Measurements from ENCODE around the gene AHDC1. TPM values are rescaled to one million over a fixed set of nuclear protein-coding genes. Genes with fewer than 3 reads are reported as not detected.
"Not testable (repeated sequence)": the region's sequence is repeated elsewhere in the genome, so short reads cannot be mapped to it uniquely, and the experiment has no call there.

Gene AHDC1
- total and polyA plus RNA-seq, 8 donors, result 10.4 to 27.5 (median 14.9) TPM

- FAIRE-seq (no peak), DNase-seq (no peak), ATAC-seq (peak in 3 of 4 donors; percentile 6 to 19 (median 15))
- H3K4me1 ChIP-seq, result peaks cover 0 to 2% (median 0%) of the 10 kb centered on the region in 3 donors
- intact Hi-C loops (cut with DNase I), result no loop called here
- H3K27ac ChIP-seq, result peak overlapping the region; percentile 17 to 66 (median 56)
- TF ChIP-seq CTCF (IDR thresholded peaks at IDR 0.05), result no peak
- no peaks in the 10 kb centered on the region for H3K36me3 ChIP-seq
- no peaks in the 10 kb centered on the region for H3K27me3 ChIP-seq
- 55 to 58% methylated on average over 10 to 12 of the region's 12 CpGs for WGBS, 2 donors
- H3K4me3 ChIP-seq, result no peak overlapping the region
- no peaks in the 10 kb centered on the region for H3K9me3 ChIP-seq
Measured at GRCh38 chr1:27503844-27504587, 99.9 kb downstream of the AHDC1 start.

GRCh38 chr1:27503033-27503432 lies 100.9 kb downstream of the AHDC1 start:
- TF ChIP-seq CTCF (IDR thresholded peaks at IDR 0.05), result no peak
- no peaks in the 10 kb centered on the region for H3K9me3 ChIP-seq
- no peaks in the 10 kb centered on the region for H3K27me3 ChIP-seq
- intact Hi-C loops (cut with DNase I), result no loop called here
- H3K4me1 ChIP-seq, result peaks cover 0 to 2% (median 0%) of the 10 kb centered on the region in 3 donors
- H3K36me3 ChIP-seq, result no peaks in the 10 kb centered on the region
- no peak overlapping the region for H3K27ac ChIP-seq
- ATAC-seq (no peak), DNase-seq (no peak), FAIRE-seq (no peak)
- H3K4me3 ChIP-seq, result no peak overlapping the region
- WGBS, 2 donors, result 92 to 96% methylated on average over 2 of the region's 2 CpGs

GRCh38 chr1:27501159-27501558 lies 102.8 kb downstream of the AHDC1 start:
- H3K4me3 ChIP-seq; H3K27ac ChIP-seq; DNase-seq; H3K4me1 ChIP-seq; ATAC-seq; H3K36me3 ChIP-seq; FAIRE-seq; H3K27me3 ChIP-seq; intact Hi-C loops (cut with DNase I); H3K9me3 ChIP-seq: not testable (repeated sequence)
- 93 to 97% methylated on average over 2 of the region's 2 CpGs for WGBS, 2 donors

GRCh38 chr1:27499142-27499541 lies 104.8 kb downstream of the AHDC1 start:
- DNase-seq, result no peak

GRCh38 chr1:27496604-27497155 lies 107.3 kb downstream of the AHDC1 start:
- H3K4me1 ChIP-seq, result no peaks in the 10 kb centered on the region
- no peak for FAIRE-seq
- no peak for TF ChIP-seq CTCF (IDR thresholded peaks at IDR 0.05)
- H3K27ac ChIP-seq, result no peak overlapping the region
- no peaks in the 10 kb centered on the region for H3K27me3 ChIP-seq
- no peaks in the 10 kb centered on the region for H3K36me3 ChIP-seq
- WGBS, 2 donors, result 18 to 23% methylated on average over 8 of the region's 8 CpGs
- H3K4me3 ChIP-seq, result no peak overlapping the region
- no peak for DNase-seq
- intact Hi-C loops (cut with DNase I), result no loop called here
- no peaks in the 10 kb centered on the region for H3K9me3 ChIP-seq
- ATAC-seq, result peak in 1 of 4 donors; percentile 31

More at GRCh38 chr1:27499142-27499541, 104.8 kb downstream of the AHDC1 start:
- TF ChIP-seq CTCF (IDR thresholded peaks at IDR 0.05), result no peak
- H3K27ac ChIP-seq, result no peak overlapping the region
- no peak overlapping the region for H3K4me3 ChIP-seq
- intact Hi-C loops (cut with DNase I), result no loop called here
- WGBS, 2 donors, result 88 to 95% methylated on average over 2 of the region's 2 CpGs
- no peak for ATAC-seq
- no peaks in the 10 kb centered on the region for H3K9me3 ChIP-seq
- no peaks in the 10 kb centered on the region for H3K27me3 ChIP-seq
- H3K36me3 ChIP-seq, result no peaks in the 10 kb centered on the region
- peaks cover 0 to 2% (median 0%) of the 10 kb centered on the region in 3 donors for H3K4me1 ChIP-seq
- FAIRE-seq, result no peak

Data from pancreas (tissue), 10 donors.